Prostate gland (tissue), 2 donors: ENCODE results near the gene MGAT4C. TPM values are rescaled to one million over a fixed set of nuclear protein-coding genes. Genes with fewer than 3 reads are reported as not detected.

Experiments
- DNase-seq: peaks from one replicate; pipeline ENCODE4 v3.0.0-alpha.2; 2019; ENCODE audit warnings: low spot score
- H3K27ac ChIP-seq, 2 donors: fragments of 200-600 bp; sonication (generic); 2 replicates each; pipeline ENCODE4 v1.5.1; 2017 to 2019
- H3K27me3 ChIP-seq: fragments of 200-600 bp; sonication (generic); replicated peaks from 2 replicates; pipeline ENCODE4 v1.5.1; 2019; ENCODE audit not compliant: insufficient read depth
- H3K36me3 ChIP-seq, 2 donors: fragments of 200-600 bp; sonication (generic); 1 replicate in 1 of 2; 2 replicates in 1 of 2; pipeline versions ENCODE4 v1.5.1 to v1.8.1; 2017 to 2019
- H3K4me1 ChIP-seq: fragments of 200-600 bp; sonication (generic); replicated peaks from 2 replicates; pipeline ENCODE4 v1.5.1; 2019
- H3K4me3 ChIP-seq, 2 donors: fragments of 200-600 bp; sonication (generic); 2 replicates each; pipeline ENCODE4 v1.5.1; 2017 to 2019
- H3K9me3 ChIP-seq: fragments of 200-600 bp; sonication (generic); 2 replicates; pipeline ENCODE4 v1.5.1; 2017
- CTCF ChIP-seq, 4 experiments: fragments of 200-600 bp in 2 of 4; fragments of 450-650 bp in 2 of 4; sonication (generic) in 2 of 4; IDR thresholded peaks; 1 replicate in 3 of 4; 2 replicates in 1 of 4; pipeline ENCODE4 v1.5.1; 2016 to 2019; ENCODE audit warnings: antibody characterized with exemption in 4 of 4, mild to moderate bottlenecking in 2 of 4, moderate library complexity in 2 of 4
- POLR2A ChIP-seq: fragments of 450-650 bp; IDR thresholded peaks from one replicate; pipeline ENCODE4 v1.6.1; 2016; ENCODE audit warnings: antibody characterized with exemption, mild to moderate bottlenecking
- POLR2AphosphoS5 ChIP-seq: sonication (generic); formaldehyde crosslinking; IDR thresholded peaks from one replicate; pipeline ENCODE4 v1.6.1; 2017; ENCODE audit warnings: antibody characterized with exemption
- WGBS: methylation state at CpG from one replicate; pipeline ENCODE4 v1.1.5; 2018; 5-methylcytosine and 5-hydroxymethylcytosine counted together
- intact Hi-C: fragments of 100-400 bp; cut with DNase I; formaldehyde crosslinking; loops from one replicate; pipeline ENCODE4 v1.14.2; 2022
- total RNA-seq, 2 donors: library from RNA; depleted of rRNA; stranded (reverse); fragments of >200 nt; gene quantifications; one replicate each; pipeline ENCODE4 v1.1.0, GENCODE V29; 2016

MGAT4C gene
- total RNA-seq, 2 donors from 2014 or later: under 0.01 to 2.6 TPM

- TF ChIP-seq POLR2A: no peak
- TF ChIP-seq CTCF (IDR thresholded peaks at IDR 0.05): peak in 3 of 4 experiments; percentile 40 to 64 (median 59)
- TF ChIP-seq POLR2AphosphoS5: no peak
- intact Hi-C loops: no loop called here
- WGBS: 6% methylated on average over 1 of the region's 1 CpG
Measured at GRCh38 chr12:85951823-85952222, 304.4 kb downstream of the MGAT4C start.

DNA sequence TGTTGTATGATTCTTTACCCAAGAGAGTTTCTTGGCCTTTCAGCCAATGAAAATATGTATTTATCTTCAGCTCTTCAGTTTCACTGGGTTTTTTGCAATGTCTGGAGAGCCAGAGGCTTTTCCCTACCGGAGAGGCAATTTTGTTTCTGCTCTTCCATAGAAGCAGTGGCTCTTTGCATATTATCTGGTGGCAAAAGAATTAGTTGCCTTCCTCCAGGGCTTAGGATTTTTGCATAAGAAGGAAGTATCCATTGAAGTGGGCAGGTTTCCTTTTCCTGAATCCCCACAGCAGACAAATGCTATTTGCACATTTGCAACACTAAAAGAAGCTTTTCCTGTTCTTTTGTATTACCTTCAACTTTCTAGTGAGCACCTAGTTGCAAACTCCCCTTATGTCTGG is 306.9 kb downstream of the MGAT4C start:
- no peaks in the 10 kb centered on the region for H3K4me1 ChIP-seq
- no peaks in the 10 kb centered on the region for H3K9me3 ChIP-seq
- TF ChIP-seq POLR2AphosphoS5 (no peak), CTCF (IDR thresholded peaks at IDR 0.05) (no peak), POLR2A (no peak)
- no peak overlapping the region for H3K4me3 ChIP-seq
- H3K27me3 ChIP-seq: no peaks in the 10 kb centered on the region
- DNase-seq: no peak
- WGBS: 27% methylated on average over 1 of the region's 1 CpG
- intact Hi-C loops: no loop called here
- no peaks in the 10 kb centered on the region for H3K36me3 ChIP-seq
- H3K27ac ChIP-seq: peak overlapping the region in 1 of 2 donors; percentile 35

More at GRCh38 chr12:85951823-85952222, 304.4 kb downstream of the MGAT4C start:
- Histone ChIP-seq H3K27ac (no peak overlapping the region), H3K27me3 (no peaks in the 10 kb centered on the region), H3K4me3 (no peak overlapping the region), H3K36me3 (no peaks in the 10 kb centered on the region), H3K9me3 (no peaks in the 10 kb centered on the region), H3K4me1 (no peaks in the 10 kb centered on the region)
- no peak for DNase-seq

- Histone ChIP-seq H3K9me3 (no peaks in the 10 kb centered on the region), H3K4me1 (no peaks in the 10 kb centered on the region), H3K4me3 (no peak overlapping the region), H3K27me3 (no peaks in the 10 kb centered on the region), H3K36me3 (no peaks in the 10 kb centered on the region), H3K27ac (peak overlapping the region; percentile 33 to 35)
- DNase-seq: no peak
- intact Hi-C loops: no loop called here
- TF ChIP-seq CTCF (IDR thresholded peaks at IDR 0.05) (no peak), POLR2AphosphoS5 (peak; percentile 40), POLR2A (no peak)
- WGBS: 19% methylated on average over 1 of the region's 1 CpG
Measured at GRCh38 chr12:85948340-85948739, 307.9 kb downstream of the MGAT4C start.

- Histone ChIP-seq H3K4me1 (no peaks in the 10 kb centered on the region), H3K9me3 (no peaks in the 10 kb centered on the region), H3K4me3 (no peak overlapping the region), H3K27me3 (no peaks in the 10 kb centered on the region), H3K36me3 (no peaks in the 10 kb centered on the region), H3K27ac (peak overlapping the region in 1 of 2 donors; percentile 35)
- WGBS: 90% methylated on average over 12 of the region's 12 CpGs
- TF ChIP-seq POLR2A (no peak), POLR2AphosphoS5 (no peak), CTCF (IDR thresholded peaks at IDR 0.05) (no peak)
- no peak for DNase-seq
- intact Hi-C loops: no loop called here
Measured at GRCh38 chr12:85947286-85947685, 308.9 kb downstream of the MGAT4C start.

DNA sequence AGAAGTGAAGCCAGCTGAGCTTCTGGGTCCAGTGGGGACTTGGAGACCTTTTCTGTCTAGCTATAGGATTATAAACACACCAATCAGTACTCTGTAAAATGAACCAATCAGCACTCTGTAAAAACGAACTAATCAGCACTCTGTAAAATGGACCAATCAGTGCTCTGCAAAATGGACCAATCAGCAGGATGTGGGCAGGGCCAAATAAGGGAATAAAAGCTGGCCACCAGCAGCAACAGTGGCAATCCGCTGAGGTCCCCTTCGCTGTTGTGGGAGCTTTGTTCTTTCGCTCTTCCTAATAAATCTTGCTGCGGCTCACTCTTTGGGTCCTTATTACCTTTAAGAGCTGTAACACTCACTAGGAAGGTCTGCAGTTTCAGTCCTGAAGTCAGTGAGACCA is 309.8 kb downstream of the MGAT4C start:
- 92% methylated on average over 5 of the region's 5 CpGs for WGBS
- no peak overlapping the region for H3K27ac ChIP-seq
- H3K4me1 ChIP-seq: no peaks in the 10 kb centered on the region
- TF ChIP-seq POLR2AphosphoS5 (no peak), CTCF (IDR thresholded peaks at IDR 0.05) (no peak)
- intact Hi-C loops: no loop called here
- no peak overlapping the region for H3K4me3 ChIP-seq
- no peaks in the 10 kb centered on the region for H3K9me3 ChIP-seq
- no peaks in the 10 kb centered on the region for H3K36me3 ChIP-seq
- no peak for DNase-seq
- H3K27me3 ChIP-seq: no peaks in the 10 kb centered on the region
